ENCODE data around the gene PRAMEF1.
"Not testable (repeated sequence)": the region's sequence is repeated elsewhere in the genome, so short reads cannot be mapped to it uniquely, and the experiment has no call there.

GRCh38 chr1:12784729-12785128 is 6.5 kb upstream of the PRAMEF1 start:
- TF ChIP-seq YY1 (IDR thresholded peaks at IDR 0.05; ENCODE audit: low read depth, low read length); RAD21 (IDR thresholded peaks at IDR 0.05 in 1 of 2, conservative IDR thresholded peaks at IDR 0.05 in 1 of 2; ENCODE audit: low read depth in 2 of 2, low read length in 2 of 2); TAF1 (IDR thresholded peaks at IDR 0.05; ENCODE audit: low read depth, low read length); TCF12 (IDR thresholded peaks at IDR 0.05; ENCODE audit: low read depth, low read length); ASH2L (IDR thresholded peaks at IDR 0.05; ENCODE audit: low read length); ZNF274 (IDR thresholded peaks at IDR 0.05; ENCODE audit: borderline replicate concordance, extremely low read depth, low read length); EZH2 (IDR thresholded peaks at IDR 0.05; ENCODE audit: low read depth, low read length, severe bottlenecking); NRF1 (IDR thresholded peaks at IDR 0.05; ENCODE audit: low read depth, low read length); POLR2A (IDR thresholded peaks at IDR 0.05; ENCODE audit: control extremely low read depth in 1 of 2, low read depth in 2 of 2, low read length in 2 of 2); CEBPB (IDR thresholded peaks at IDR 0.05; ENCODE audit: low read depth, low read length): not testable (repeated sequence)
- TF ChIP-seq, protein P1, sequence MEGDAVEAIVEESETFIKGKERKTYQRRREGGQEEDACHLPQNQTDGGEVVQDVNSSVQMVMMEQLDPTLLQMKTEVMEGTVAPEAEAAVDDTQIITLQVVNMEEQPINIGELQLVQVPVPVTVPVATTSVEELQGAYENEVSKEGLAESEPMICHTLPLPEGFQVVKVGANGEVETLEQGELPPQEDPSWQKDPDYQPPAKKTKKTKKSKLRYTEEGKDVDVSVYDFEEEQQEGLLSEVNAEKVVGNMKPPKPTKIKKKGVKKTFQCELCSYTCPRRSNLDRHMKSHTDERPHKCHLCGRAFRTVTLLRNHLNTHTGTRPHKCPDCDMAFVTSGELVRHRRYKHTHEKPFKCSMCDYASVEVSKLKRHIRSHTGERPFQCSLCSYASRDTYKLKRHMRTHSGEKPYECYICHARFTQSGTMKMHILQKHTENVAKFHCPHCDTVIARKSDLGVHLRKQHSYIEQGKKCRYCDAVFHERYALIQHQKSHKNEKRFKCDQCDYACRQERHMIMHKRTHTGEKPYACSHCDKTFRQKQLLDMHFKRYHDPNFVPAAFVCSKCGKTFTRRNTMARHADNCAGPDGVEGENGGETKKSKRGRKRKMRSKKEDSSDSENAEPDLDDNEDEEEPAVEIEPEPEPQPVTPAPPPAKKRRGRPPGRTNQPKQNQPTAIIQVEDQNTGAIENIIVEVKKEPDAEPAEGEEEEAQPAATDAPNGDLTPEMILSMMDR (IDR thresholded peaks at IDR 0.05; ENCODE audit: control extremely low read depth in 1 of 3, insufficient read depth in 1 of 3, low read depth in 1 of 3, low read length in 3 of 3) = not testable (repeated sequence)
- TF ChIP-seq, protein P2, sequence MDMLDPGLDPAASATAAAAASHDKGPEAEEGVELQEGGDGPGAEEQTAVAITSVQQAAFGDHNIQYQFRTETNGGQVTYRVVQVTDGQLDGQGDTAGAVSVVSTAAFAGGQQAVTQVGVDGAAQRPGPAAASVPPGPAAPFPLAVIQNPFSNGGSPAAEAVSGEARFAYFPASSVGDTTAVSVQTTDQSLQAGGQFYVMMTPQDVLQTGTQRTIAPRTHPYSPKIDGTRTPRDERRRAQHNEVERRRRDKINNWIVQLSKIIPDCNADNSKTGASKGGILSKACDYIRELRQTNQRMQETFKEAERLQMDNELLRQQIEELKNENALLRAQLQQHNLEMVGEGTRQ (IDR thresholded peaks at IDR 0.05; ENCODE audit: low read length) = not testable (repeated sequence)
